HG02852 (cell line): ENCODE results near the gene TPD52L2.
A peak's percentile ranks its signal among the peaks of the same experiment; 100 is the strongest.
"Not testable (repeated sequence)": the region's sequence is repeated elsewhere in the genome, so short reads cannot be mapped to it uniquely, and the experiment has no call there.

Source experiments
- ATAC-seq: cut with Tn5 transposase; IDR thresholded peaks from one replicate; pipeline ENCODE4 v1.9.1; 2021; ENCODE audit warnings: mild to moderate bottlenecking, moderate library complexity; ENCODE audit not compliant: unreplicated experiment

The TPD52L2 gene

GRCh38 chr20:63895202-63895951 lies 30.3 kb downstream of the TPD52L2 start:
- ATAC-seq, result peak; percentile 10

GRCh38 chr20:63895952-63896263 lies 30.8 kb downstream of the TPD52L2 start:
- no peak for ATAC-seq

GRCh38 chr20:63896264-63897105 lies 31.4 kb downstream of the TPD52L2 start:
- no peak for ATAC-seq

- ATAC-seq, result no peak
Observed at GRCh38 chr20:63897978-63898561, 33.0 kb downstream of the TPD52L2 start.

- ATAC-seq, result no peak
Observed at GRCh38 chr20:63898882-63899558, 34.0 kb downstream of the TPD52L2 start.

GRCh38 chr20:63900413-63900812 lies 35.3 kb downstream of the TPD52L2 start:
- no peak for ATAC-seq

- ATAC-seq, result no peak
Observed at GRCh38 chr20:63903796-63904561, 38.9 kb downstream of the TPD52L2 start.

- no peak for ATAC-seq
Observed at GRCh38 chr20:63908008-63908682, 43.1 kb downstream of the TPD52L2 start.

GRCh38 chr20:63911176-63911575 lies 46.1 kb downstream of the TPD52L2 start:
- no peak for ATAC-seq

- ATAC-seq, result no peak
Observed at GRCh38 chr20:63913768-63914167, 48.7 kb downstream of the TPD52L2 start.

GRCh38 chr20:63915471-63915870 lies 50.4 kb downstream of the TPD52L2 start:
- ATAC-seq, result no peak

- not testable (repeated sequence) for ATAC-seq
Observed at GRCh38 chr20:63916371-63916939, 51.4 kb downstream of the TPD52L2 start.

- ATAC-seq, result no peak
Observed at GRCh38 chr20:63917811-63918210, 52.7 kb downstream of the TPD52L2 start.

GRCh38 chr20:63919130-63919529 lies 54.1 kb downstream of the TPD52L2 start:
- no peak for ATAC-seq

GRCh38 chr20:63920226-63920625 lies 55.2 kb downstream of the TPD52L2 start:
- ATAC-seq, result no peak

- no peak for ATAC-seq
Observed at GRCh38 chr20:63923651-63924050, 58.6 kb downstream of the TPD52L2 start.

GRCh38 chr20:63924241-63924640 lies 59.2 kb downstream of the TPD52L2 start:
- ATAC-seq, result no peak

- ATAC-seq, result no peak
Observed at GRCh38 chr20:63926298-63926697, 61.2 kb downstream of the TPD52L2 start.

GRCh38 chr20:63929071-63929470 lies 64.0 kb downstream of the TPD52L2 start:
- no peak for ATAC-seq

- ATAC-seq, result not testable (repeated sequence)
Observed at GRCh38 chr20:63929473-63929883, 64.4 kb downstream of the TPD52L2 start.
